Erythroblast (primary cell): ENCODE results near the gene NKX1-2.

Experiments
- GATA1 ChIP-seq: IDR thresholded peaks from 2 replicates; pipeline ENCODE4 v1.6.1; 2011; ENCODE audit warnings: low read depth, mild to moderate bottlenecking, control low read depth, low read length, moderate library complexity
- POLR2A ChIP-seq: IDR thresholded peaks from 2 replicates; pipeline ENCODE4 v1.6.1; 2011; ENCODE audit warnings: mild to moderate bottlenecking, low read length

GRCh38 chr10:124447751-124448466, 1.9 kb downstream of the NKX1-2 start:
- TF ChIP-seq POLR2A (no peak), GATA1 (no peak)
